GM12865 (cell line): ENCODE results near the gene TXNRD2.

Experiments
- DNase-seq: peaks from one replicate; pipeline ENCODE4 v3.0.0; 2010; ENCODE audit warnings: low read depth
- H3K4me3 ChIP-seq: 2 replicates; pipeline ENCODE4 v1.5.1; 2011; ENCODE audit warnings: mild to moderate bottlenecking, low read depth, low read length, control low read depth
- TF ChIP-seq, protein P1 (sequence below): IDR thresholded peaks from 2 replicates; pipeline ENCODE4 v1.5.1; 2011; ENCODE audit warnings: low read length, control low read depth, low read depth, inconsistent platforms; ENCODE audit not compliant: insufficient read depth; ENCODE audit errors: missing control alignments

TXNRD2 gene

DNA sequence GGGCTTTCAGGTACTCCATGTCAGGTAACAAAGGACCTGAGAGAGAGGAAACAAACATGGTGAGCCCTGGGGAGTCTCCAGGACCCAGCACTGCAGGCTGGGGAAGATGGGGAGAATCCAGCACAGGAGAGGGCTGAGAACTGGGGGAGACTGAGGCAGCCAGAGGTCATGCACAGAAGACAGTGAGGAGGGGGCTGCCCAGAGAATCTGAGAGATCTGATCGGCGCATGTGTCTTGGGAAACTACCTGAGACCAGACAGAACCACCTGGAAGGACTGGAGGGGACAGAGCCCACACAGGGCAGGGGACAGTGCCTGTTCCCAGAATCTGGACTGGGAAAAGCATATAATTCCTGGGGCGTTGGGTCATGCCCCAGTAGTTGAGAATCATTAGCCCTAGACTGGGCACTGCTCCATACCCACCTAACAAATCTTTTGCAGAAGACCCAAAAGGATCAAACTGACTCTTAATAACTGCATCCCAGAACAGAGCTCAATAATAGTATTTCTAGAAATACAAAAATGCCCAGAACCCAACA is 20.0 kb downstream of the TXNRD2 start:
- TF ChIP-seq, protein P1, sequence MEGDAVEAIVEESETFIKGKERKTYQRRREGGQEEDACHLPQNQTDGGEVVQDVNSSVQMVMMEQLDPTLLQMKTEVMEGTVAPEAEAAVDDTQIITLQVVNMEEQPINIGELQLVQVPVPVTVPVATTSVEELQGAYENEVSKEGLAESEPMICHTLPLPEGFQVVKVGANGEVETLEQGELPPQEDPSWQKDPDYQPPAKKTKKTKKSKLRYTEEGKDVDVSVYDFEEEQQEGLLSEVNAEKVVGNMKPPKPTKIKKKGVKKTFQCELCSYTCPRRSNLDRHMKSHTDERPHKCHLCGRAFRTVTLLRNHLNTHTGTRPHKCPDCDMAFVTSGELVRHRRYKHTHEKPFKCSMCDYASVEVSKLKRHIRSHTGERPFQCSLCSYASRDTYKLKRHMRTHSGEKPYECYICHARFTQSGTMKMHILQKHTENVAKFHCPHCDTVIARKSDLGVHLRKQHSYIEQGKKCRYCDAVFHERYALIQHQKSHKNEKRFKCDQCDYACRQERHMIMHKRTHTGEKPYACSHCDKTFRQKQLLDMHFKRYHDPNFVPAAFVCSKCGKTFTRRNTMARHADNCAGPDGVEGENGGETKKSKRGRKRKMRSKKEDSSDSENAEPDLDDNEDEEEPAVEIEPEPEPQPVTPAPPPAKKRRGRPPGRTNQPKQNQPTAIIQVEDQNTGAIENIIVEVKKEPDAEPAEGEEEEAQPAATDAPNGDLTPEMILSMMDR: no peak
- no peak overlapping the region for H3K4me3 ChIP-seq
- DNase-seq: no peak

DNA sequence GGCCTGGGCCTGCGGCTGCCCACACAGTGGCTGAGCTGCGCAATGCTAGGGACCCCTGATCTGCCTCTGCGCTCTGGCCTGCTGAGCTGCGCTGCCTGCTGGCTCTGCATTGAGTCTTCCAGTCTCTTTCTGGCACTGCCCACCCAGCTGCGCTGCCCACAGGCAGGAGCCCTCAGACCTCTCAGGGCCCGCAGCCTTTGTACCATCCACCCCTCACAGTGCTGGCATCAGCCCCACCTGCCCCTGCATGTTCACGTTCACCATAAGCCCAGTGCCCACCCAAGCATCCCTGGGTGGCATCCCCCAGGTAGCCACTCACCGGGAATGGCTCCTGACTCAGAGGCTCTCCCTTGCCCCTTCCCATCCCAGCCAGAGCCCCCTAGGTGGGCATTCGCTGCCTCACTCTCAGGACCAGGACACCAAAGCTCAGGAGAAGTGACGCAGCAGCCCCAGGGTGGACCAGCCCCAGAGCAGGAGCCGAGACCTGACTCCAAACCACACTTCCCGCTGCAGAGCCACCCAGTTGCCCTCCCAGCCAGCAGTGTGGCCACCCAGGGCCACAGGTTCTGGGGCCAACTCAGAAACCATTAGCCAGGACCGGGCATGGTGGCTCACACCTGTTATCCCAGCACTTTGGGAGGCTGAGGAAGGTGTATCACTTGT is 21.8 kb downstream of the TXNRD2 start:
- TF ChIP-seq, protein P1: no peak
- no peak overlapping the region for H3K4me3 ChIP-seq
- DNase-seq: no peak

DNA sequence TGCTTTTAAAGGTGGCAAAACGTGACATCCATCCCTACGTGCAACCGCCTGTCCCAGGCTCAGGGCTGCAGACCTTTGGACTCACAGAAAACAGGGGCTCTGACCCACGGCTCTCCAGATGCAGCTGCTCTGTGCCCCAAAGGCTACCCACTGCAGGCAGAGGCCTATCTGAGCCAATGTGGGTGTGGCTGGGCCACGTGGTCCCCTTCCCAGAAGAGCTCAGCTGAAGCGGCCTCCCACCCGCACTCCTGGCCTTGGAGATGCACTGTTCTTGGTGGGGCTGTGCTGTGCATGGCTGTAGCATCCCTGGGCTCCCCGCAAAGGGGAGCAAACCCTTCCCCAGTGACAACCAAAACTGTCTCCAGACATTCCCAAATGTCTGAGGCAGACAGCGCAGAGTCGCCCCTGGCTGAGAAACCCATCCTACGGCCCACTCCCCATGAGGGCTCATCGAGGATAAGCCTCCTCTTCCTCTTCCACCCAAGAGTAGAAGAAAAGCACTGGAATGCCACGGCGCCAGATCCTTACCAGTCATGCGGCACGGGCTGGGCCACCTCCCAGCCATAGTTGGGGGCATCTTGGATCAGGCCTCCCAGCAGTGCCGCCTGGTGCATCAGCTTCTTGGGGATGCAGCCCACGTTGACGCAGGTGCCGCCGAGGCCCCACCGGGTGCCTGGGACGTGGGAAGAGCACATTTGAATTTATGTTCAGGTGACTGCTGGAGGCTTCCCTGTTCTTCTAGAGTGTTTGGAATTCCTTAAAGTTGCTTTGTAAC is 23.1 kb downstream of the TXNRD2 start:
- H3K4me3 ChIP-seq: no peak overlapping the region
- no peak for DNase-seq
- TF ChIP-seq, protein P1: no peak

DNA sequence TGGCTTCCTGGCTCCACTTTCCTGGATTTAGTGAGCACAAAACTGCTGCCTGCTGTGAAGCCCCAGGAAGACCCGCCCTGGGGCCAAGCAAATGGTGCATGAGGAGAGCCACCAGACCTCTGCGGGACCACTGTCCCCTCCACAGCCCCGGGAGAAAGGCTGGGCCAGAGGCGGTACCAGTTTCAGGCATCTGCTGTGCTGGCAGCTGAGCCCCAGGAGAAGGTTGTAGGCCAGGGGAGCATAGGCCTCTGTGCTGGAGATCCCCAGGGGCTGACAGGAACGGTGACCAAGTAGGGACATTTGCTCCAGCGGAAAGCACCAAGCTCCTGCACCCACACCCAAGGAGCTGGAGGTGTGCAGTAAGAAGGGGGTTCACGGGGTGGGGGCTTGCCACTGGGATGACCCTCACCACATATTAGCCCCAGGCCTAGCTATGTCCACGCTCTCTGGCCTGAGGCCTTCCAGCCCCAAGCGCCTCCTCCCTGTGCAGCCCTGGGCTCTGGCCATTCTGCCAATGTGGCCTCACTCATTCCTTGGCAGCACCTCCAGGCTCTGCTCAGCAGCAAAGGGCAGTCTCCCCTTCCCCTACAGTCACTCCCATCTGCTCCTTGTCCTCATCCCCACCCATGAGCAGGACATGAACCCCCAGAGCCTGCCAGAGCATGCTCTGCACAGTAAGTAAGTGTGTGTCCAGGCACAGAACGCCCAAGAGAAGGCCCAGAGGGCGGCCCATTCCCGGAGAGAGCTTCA is 24.1 kb downstream of the TXNRD2 start:
- no peak overlapping the region for H3K4me3 ChIP-seq
- TF ChIP-seq, protein P1: no peak
- DNase-seq: peak; percentile 10

DNA sequence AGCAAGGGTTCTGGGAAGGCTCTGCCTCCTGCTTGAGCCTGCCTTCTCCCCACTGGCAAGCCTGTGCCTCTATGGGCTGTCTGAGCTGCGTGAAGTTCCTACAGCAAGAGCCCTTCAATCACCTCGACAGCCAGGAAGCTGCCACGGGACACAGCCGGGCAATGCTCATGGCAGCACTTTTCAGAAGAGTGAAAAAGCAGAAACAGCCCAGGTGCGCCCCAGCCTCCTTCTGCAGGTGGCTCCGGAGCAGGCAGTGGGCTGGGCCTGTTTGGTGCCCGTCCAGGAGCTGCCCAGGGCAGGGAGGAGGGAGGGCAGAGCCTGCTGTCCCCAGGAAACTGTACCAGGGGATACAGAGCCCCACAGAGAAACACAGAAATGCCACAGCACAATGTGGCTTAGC is 24.7 kb downstream of the TXNRD2 start:
- TF ChIP-seq, protein P1: no peak
- H3K4me3 ChIP-seq: no peak overlapping the region
- DNase-seq: no peak

DNA sequence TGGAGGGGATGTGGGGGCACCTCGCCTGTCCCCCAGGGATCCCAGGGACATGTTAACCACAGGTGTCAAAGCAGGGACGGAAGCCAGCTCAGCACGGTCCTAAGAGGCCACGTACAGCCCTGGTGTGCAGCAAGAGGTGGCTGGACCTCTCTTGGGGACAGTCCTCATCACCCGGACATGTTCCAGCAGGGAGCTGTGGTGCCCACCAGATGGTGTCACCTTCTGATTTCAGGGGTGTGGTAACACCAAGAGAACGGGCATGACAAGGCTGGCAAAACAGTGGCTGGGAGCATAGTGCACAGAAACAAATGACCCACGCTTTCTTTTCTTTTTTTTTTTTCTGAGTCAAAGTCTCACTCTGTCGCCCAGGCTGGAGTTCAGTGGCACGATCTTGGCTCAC is 25.6 kb downstream of the TXNRD2 start:
- no peak for DNase-seq
- TF ChIP-seq, protein P1: no peak
- H3K4me3 ChIP-seq: no peak overlapping the region
